ENCODE data around the gene SMIM7.

DNA sequence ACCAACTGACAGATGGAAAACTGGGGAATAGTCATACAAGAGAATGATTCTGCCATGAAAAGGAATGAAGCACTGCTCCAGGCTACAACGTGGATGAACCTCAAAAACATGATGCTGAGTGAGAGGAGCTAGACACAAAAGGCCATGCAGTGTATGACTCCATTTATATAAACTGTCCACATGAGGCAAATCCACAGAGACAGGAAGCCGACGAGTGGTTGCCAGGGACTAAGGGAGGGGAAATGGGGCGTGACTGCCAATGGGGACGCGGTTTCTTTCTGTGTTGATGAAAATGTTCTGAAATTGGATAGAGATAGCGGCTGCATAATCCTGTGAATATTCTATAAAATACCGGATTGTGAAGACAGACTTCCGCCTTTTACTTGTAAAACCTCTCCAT, 10.2 kb downstream of the SMIM7 start:
- TF ChIP-seq, protein P1, sequence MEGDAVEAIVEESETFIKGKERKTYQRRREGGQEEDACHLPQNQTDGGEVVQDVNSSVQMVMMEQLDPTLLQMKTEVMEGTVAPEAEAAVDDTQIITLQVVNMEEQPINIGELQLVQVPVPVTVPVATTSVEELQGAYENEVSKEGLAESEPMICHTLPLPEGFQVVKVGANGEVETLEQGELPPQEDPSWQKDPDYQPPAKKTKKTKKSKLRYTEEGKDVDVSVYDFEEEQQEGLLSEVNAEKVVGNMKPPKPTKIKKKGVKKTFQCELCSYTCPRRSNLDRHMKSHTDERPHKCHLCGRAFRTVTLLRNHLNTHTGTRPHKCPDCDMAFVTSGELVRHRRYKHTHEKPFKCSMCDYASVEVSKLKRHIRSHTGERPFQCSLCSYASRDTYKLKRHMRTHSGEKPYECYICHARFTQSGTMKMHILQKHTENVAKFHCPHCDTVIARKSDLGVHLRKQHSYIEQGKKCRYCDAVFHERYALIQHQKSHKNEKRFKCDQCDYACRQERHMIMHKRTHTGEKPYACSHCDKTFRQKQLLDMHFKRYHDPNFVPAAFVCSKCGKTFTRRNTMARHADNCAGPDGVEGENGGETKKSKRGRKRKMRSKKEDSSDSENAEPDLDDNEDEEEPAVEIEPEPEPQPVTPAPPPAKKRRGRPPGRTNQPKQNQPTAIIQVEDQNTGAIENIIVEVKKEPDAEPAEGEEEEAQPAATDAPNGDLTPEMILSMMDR (IDR thresholded peaks at IDR 0.05), result no peak
- TF ChIP-seq POLR2A (IDR thresholded peaks at IDR 0.05), result no peak
